NCI-H69 (cell line): Measurements from ENCODE around the gene SPATS1.

Experiments
- DNase-seq: peaks from one replicate; lab custom pipeline; 2025; lab: John Stamatoyannopoulos, UW

SPATS1 gene

DNA sequence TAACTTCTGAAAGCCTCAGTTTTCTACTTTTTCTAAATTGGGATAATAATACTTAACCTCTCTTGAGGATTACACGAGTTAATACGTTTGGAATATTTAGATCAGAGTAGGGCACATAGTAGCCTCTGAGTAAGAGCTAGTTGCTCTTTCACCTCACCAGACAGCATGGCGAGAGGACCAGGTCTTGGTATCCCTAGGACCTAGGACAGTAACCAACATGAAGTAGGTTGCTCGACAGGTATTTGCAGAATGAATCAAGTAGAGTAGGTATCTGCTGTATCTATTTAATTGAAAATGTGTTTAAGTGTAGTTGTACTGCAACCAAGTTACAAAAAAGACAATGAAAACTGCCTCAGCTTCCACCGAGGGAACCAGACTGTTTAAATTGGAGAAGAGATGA is 46.4 kb downstream of the SPATS1 start:
- no peak for DNase-seq

GRCh38 chr6:44390158-44390683 is 47.8 kb downstream of the SPATS1 start:
- no peak for DNase-seq
